Fibroblast of mammary gland (primary cell): ENCODE results near the gene BEND5.

ENCODE experiments used
- DNase-seq: peaks from one replicate; pipeline ENCODE4 v3.0.0-alpha.2; 2010; ENCODE audit warnings: low read depth
- H3K4me3 ChIP-seq: 2 replicates; pipeline ENCODE4 v1.5.1; 2011; ENCODE audit warnings: low read depth, mild to moderate bottlenecking, low read length, moderate library complexity; ENCODE audit not compliant: control insufficient read depth
- TF ChIP-seq, protein P1 (sequence below): conservative IDR thresholded peaks from 2 replicates; pipeline ENCODE4 v1.5.1; 2011; ENCODE audit warnings: low read depth, low read length, inconsistent platforms; ENCODE audit not compliant: control insufficient read depth, insufficient read depth

The BEND5 gene

DNA sequence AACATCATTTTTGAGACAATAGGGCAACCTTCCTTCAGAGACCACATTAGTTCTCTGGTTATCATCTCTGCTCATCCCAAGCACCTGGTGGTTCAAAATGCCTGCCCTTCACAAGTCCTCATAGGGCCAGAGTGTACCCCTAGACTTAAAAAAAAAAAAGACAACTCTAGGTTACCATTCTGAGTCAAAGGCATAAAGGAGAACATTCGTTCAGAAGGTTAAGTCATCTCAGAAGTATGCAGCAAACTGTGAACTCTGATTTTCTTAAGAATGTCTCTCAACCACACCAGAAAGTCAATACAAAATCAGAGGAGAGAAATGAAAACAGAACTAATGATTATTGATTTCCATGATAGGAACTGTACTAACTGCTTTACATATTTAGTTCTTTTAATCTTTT lies 9.2 kb upstream of the BEND5 start:
- TF ChIP-seq, protein P1, sequence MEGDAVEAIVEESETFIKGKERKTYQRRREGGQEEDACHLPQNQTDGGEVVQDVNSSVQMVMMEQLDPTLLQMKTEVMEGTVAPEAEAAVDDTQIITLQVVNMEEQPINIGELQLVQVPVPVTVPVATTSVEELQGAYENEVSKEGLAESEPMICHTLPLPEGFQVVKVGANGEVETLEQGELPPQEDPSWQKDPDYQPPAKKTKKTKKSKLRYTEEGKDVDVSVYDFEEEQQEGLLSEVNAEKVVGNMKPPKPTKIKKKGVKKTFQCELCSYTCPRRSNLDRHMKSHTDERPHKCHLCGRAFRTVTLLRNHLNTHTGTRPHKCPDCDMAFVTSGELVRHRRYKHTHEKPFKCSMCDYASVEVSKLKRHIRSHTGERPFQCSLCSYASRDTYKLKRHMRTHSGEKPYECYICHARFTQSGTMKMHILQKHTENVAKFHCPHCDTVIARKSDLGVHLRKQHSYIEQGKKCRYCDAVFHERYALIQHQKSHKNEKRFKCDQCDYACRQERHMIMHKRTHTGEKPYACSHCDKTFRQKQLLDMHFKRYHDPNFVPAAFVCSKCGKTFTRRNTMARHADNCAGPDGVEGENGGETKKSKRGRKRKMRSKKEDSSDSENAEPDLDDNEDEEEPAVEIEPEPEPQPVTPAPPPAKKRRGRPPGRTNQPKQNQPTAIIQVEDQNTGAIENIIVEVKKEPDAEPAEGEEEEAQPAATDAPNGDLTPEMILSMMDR, result no peak
- no peak overlapping the region for H3K4me3 ChIP-seq
- DNase-seq, result no peak

DNA sequence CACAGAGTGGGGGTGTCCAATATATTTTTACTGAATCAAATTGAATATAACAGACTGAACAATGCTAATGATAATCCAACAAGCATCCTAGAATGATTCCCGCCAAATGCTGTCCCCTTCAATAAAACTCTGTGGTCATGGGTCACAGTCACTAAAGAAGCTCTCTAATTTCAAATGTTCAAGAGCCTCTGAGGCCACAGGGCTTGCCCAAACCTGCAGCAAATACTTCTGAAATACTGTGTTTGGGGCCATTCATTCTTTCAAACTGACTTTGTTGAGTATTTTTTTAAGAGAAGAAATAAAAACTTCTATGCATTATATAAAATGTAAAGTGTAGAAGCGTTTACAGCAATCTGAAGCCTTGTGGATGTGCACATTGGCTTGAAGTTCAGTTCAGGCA lies 7.6 kb upstream of the BEND5 start:
- no peak for DNase-seq
- H3K4me3 ChIP-seq, result no peak overlapping the region
- TF ChIP-seq, protein P1, result no peak

DNA sequence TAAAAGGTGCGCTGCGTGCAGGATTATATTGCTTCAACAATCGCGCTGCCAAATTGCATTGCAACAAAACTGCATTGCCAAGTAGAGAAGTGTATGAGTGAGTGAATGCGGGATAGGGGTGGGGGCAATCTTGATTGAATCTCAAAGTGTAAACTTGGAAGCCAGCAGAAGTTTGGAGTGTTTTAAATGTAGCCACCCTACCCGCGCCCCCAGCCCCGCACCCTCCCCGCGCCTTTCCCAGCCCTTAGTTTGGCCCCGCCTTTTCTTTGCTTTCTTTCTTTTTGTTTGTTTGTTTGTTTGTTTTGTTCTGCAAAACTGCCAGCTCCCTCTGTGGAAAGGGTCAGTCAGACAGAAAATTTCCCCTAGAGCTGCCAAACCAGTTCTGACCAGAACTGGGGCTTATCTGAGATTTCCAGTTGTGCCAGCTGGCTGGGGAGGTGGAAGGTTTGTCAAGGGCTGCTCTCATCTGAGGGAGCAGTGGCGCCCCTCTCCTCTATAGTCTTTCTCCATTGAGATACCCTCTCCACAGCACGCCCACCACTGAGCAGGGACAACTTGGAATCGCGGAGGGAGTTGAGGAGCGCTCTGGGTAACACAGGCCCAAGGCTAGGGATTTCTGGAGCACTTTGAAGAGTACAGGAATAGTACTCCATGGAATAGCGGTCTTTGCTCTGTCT lies 666 bp upstream of the BEND5 start:
- no peak overlapping the region for H3K4me3 ChIP-seq
- no peak for DNase-seq
- TF ChIP-seq, protein P1, result no peak

DNA sequence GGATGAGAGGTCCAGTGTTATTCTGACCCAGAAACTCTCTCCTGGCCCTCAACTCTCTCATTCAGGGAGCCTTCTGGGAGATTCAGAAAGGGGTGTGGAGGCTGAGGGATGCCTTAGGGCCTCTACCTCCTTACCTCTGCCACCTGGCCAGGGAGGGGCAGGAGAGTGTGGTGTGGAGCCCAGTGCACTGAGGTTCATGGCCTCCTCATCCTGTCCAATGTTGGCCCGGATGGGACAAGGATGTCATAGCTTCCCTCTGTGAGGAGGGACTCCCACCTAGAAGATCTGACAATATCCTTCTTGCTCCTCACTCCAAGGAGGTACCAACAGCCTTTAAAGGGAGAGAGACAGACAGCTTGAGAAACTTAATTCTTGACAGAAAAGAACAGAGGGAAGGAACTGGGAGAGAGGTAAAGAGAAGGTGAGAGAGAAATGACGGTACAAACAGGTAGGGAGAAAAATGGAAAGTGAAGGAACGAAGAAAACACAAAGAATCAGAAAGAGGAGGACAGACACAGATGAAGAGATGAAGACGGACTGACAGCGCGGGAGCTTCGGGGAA lies 779 bp downstream of the BEND5 start:
- TF ChIP-seq, protein P1, result no peak
- no peak overlapping the region for H3K4me3 ChIP-seq
- no peak for DNase-seq

DNA sequence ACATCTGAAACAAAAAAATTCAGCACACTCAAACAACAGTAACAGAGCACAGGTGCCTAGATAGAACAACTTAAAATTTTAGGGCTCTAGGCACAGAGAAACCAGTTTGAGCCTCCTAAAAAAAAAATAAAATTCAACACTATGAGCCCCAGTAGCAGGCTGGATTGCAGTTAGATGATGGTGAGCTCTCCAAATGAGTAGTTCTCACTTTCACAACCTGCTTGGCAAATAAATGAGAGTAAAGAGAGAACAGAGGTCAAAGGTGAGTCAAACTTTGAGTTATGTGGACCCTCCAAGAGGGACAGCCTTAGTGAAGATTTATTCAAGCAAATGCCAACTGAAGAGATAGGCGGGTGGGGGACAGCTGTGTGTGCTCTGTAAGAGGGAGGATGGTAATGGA lies 3.6 kb downstream of the BEND5 start:
- no peak for DNase-seq
- TF ChIP-seq, protein P1, result no peak
- no peak overlapping the region for H3K4me3 ChIP-seq

DNA sequence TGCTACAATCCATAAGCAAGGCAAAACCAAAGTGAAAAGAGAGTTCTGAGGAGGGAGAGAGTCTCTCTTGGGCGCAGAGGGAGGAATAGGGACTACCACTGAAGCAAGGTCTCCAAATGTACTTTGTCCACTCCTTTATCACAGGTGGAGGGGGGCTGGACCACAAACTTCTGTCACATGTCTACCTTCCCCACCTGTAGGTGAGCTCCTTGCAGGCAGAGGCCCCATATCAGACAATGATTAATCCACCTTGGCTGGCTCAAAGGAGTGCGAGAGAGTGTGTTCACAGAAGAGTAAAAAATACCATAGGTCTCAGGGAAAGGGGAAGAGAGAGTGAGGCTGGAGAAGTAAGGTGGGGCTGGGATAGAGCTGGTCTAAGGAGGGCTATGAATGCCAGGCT lies 4.5 kb downstream of the BEND5 start:
- no peak overlapping the region for H3K4me3 ChIP-seq
- TF ChIP-seq, protein P1, result no peak
- no peak for DNase-seq

DNA sequence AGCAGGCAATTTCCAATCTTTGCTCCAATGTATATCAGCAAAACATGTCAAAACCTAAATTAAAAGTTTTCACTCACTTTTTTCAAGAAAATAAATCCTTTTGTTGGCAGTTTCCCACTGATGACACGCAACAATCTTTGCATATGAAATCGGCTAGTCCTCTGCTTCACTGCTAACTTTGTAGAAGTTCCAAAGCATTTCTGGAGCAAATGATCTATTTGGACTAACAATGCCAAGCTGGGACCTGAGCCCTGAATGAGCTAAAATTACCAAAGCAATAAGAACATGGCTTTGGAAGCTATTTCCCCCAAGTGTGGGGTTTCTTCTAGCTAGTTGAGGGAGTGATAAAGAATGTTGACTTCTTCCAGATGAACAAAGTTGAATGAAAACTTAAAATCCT lies 5.1 kb downstream of the BEND5 start:
- TF ChIP-seq, protein P1, result no peak
- no peak for DNase-seq
- no peak overlapping the region for H3K4me3 ChIP-seq
